GM12878 (cell line): ENCODE measurements around the gene TCN1. TPM values are rescaled to one million over a fixed set of nuclear protein-coding genes. Genes with fewer than 3 reads are reported as not detected.

Experiments used
- ATAC-seq: fragments of 200-7000 bp; cut with Tn5 transposase; 3 replicates; pipeline ENCODE4 v1.9.1; 2020; ENCODE audit warnings: mild to moderate bottlenecking, moderate library complexity
- BruUV-seq: library from RNA; stranded (reverse); fragments of 400-500 nt; replicated peaks from 2 replicates; lab custom pipeline; 2021; lab: Mats Ljungman, UMichigan
- CTCF ChIA-PET: fragments of 300-600 bp; sonication (Branson Sonifier 250); formaldehyde crosslinking; extraction: SDS; loops from one replicate; lab custom pipeline; 2021; ENCODE audit warnings: inconsistent platforms; lab: Yijun Ruan, JAX
- POLR2A ChIA-PET: fragments of 350-600 bp; formaldehyde crosslinking; extraction: SDS; loops from one replicate; lab custom pipeline; 2021; ENCODE audit warnings: inconsistent platforms; lab: Charles Lee
- RAD21 ChIA-PET: fragments of 300-600 bp; sonication (Branson Sonifier 250); formaldehyde crosslinking; loops from one replicate; lab custom pipeline; 2023; ENCODE audit warnings: antibody characterized with exemption; ENCODE audit not compliant: unreplicated experiment; lab: Charles Lee
- SMC1A ChIA-PET: fragments of 300-600 bp; sonication (Branson Sonifier 250); formaldehyde crosslinking; loops from one replicate; lab custom pipeline; 2023; ENCODE audit not compliant: unreplicated experiment, uncharacterized antibody; lab: Charles Lee
- DNase-seq: peaks from one replicate; pipeline ENCODE4 v3.0.0-alpha.2; 2011; ENCODE audit warnings: low read depth, low spot score
- FAIRE-seq: peaks from 3 replicates; lab custom pipeline; 2011; peaks lifted over from hg19 to GRCh38; lab: Jason Lieb, UNC
- H2AFZ ChIP-seq: 2 replicates; pipeline ENCODE4 v1.6.0; 2011; ENCODE audit warnings: low read depth, low read length, control low read depth; ENCODE audit not compliant: control insufficient read depth
- H3K27ac ChIP-seq: 2 replicates; pipeline ENCODE4 v1.5.1; 2011; ENCODE audit warnings: control low read depth; ENCODE audit not compliant: control insufficient read depth, insufficient read depth
- H3K27me3 ChIP-seq, 2 experiments: replicated peaks in 1 of 2; 2 replicates each; pipeline versions ENCODE4 v1.6.0 to v1.6.1; 2011; ENCODE audit warnings: low read length in 1 of 2; ENCODE audit not compliant: control insufficient read depth in 2 of 2, insufficient read depth in 2 of 2
- H3K36me3 ChIP-seq, 2 experiments: 2 replicates each; pipeline ENCODE4 v1.5.1; 2011; ENCODE audit warnings: low read length in 1 of 2; ENCODE audit not compliant: control insufficient read depth in 2 of 2, insufficient read depth in 2 of 2
- H3K4me1 ChIP-seq: 2 replicates; pipeline ENCODE4 v1.6.1; 2011; ENCODE audit warnings: mild to moderate bottlenecking, low read length, moderate library complexity, mixed read lengths; ENCODE audit not compliant: control insufficient read depth, insufficient read depth
- H3K4me2 ChIP-seq: 2 replicates; pipeline ENCODE4 v1.6.0; 2011; ENCODE audit warnings: control low read depth; ENCODE audit not compliant: control insufficient read depth, insufficient read depth
- H3K4me3 ChIP-seq: fragments of 200-600 bp; sonication (generic); 2 replicates; pipeline ENCODE4 v1.5.1; 2016
- H3K79me2 ChIP-seq: 2 replicates; pipeline ENCODE4 v1.6.0; 2011; ENCODE audit warnings: low read length; ENCODE audit not compliant: control insufficient read depth, insufficient read depth
- H3K9ac ChIP-seq: 2 replicates; pipeline ENCODE4 v1.8.0; 2011; ENCODE audit warnings: low read length, control low read depth, mixed read lengths; ENCODE audit not compliant: control insufficient read depth, insufficient read depth
- H3K9me3 ChIP-seq: replicated peaks from 3 replicates; pipeline ENCODE4 v1.5.1; 2011; ENCODE audit warnings: mild to moderate bottlenecking, low read length; ENCODE audit not compliant: control insufficient read depth, insufficient read depth
- H4K20me1 ChIP-seq: 2 replicates; pipeline ENCODE4 v1.6.0; 2011; ENCODE audit not compliant: control insufficient read depth, insufficient read depth
- BCLAF1 ChIP-seq: fragments of 450-650 bp; IDR thresholded peaks from 2 replicates; pipeline ENCODE4 v1.6.1; 2017; ENCODE audit warnings: antibody characterized with exemption, mild to moderate bottlenecking, moderate library complexity
- BRCA1 ChIP-seq: IDR thresholded peaks from 2 replicates; pipeline ENCODE4 v1.6.1; 2011; ENCODE audit warnings: low read depth, low read length, improper control_type of control experiment
- EZH2 ChIP-seq: IDR thresholded peaks from 2 replicates; pipeline ENCODE4 v1.6.1; 2012; ENCODE audit warnings: low read depth, mild to moderate bottlenecking, control low read depth, inconsistent platforms, low read length, borderline replicate concordance; ENCODE audit not compliant: control insufficient read depth
- KDM1A ChIP-seq: fragments of 200-600 bp; sonication (generic); IDR thresholded peaks from 2 replicates; pipeline ENCODE4 v1.6.1; 2016; ENCODE audit warnings: borderline replicate concordance
- MTA2 ChIP-seq: fragments of 450-650 bp; IDR thresholded peaks from 2 replicates; pipeline ENCODE4 v1.6.1; 2016; ENCODE audit warnings: low read depth, mild to moderate bottlenecking, moderate library complexity
- NFYA ChIP-seq: IDR thresholded peaks from 2 replicates; pipeline ENCODE4 v1.6.1; 2011; ENCODE audit warnings: low read depth, mild to moderate bottlenecking, low read length, improper control_type of control experiment, borderline replicate concordance
- NFYB ChIP-seq: IDR thresholded peaks from 2 replicates; pipeline ENCODE4 v1.6.1; 2011; ENCODE audit warnings: low read depth, mild to moderate bottlenecking, low read length, improper control_type of control experiment, moderate library complexity; ENCODE audit not compliant: insufficient read depth
- NKRF ChIP-seq: fragments of 450-650 bp; conservative IDR thresholded peaks from 2 replicates; pipeline ENCODE4 v1.6.1; 2017; ENCODE audit warnings: mild to moderate bottlenecking, moderate library complexity
- PKNOX1 ChIP-seq: fragments of 450-650 bp; IDR thresholded peaks from 2 replicates; pipeline ENCODE4 v1.6.1; 2016; ENCODE audit warnings: mild to moderate bottlenecking
- POLR2AphosphoS2 ChIP-seq: IDR thresholded peaks from 2 replicates; pipeline ENCODE4 v1.6.1; 2011; ENCODE audit warnings: low read depth, mild to moderate bottlenecking, low read length, improper control_type of control experiment, moderate library complexity
- RCOR1 ChIP-seq: conservative IDR thresholded peaks from 2 replicates; pipeline ENCODE4 v1.6.1; 2012; ENCODE audit warnings: low read depth, low read length, improper control_type of control experiment
- SIN3A ChIP-seq: IDR thresholded peaks from 2 replicates; pipeline ENCODE4 v1.6.1; 2012; ENCODE audit warnings: low read depth, low read length, improper control_type of control experiment
- SIX5 ChIP-seq: IDR thresholded peaks from 2 replicates; pipeline ENCODE4 v1.6.1; 2011; ENCODE audit warnings: mild to moderate bottlenecking, low read depth, low read length, moderate library complexity; ENCODE audit not compliant: severe bottlenecking
- SREBF2 ChIP-seq: IDR thresholded peaks from 2 replicates; pipeline ENCODE4 v1.6.1; 2012; ENCODE audit warnings: mild to moderate bottlenecking, low read length
- SUPT20H ChIP-seq: IDR thresholded peaks from 2 replicates; pipeline ENCODE4 v1.6.1; 2011; ENCODE audit warnings: low read depth, mild to moderate bottlenecking, low read length, moderate library complexity, borderline replicate concordance; ENCODE audit not compliant: control insufficient read depth
- TARDBP ChIP-seq: IDR thresholded peaks from 2 replicates; pipeline ENCODE4 v1.6.1; 2016; ENCODE audit warnings: borderline replicate concordance
- USF1 ChIP-seq: IDR thresholded peaks from 2 replicates; pipeline ENCODE4 v1.6.1; 2011; ENCODE audit warnings: borderline replicate concordance, low read depth, mild to moderate bottlenecking, moderate library complexity, mixed read lengths, low read length; ENCODE audit not compliant: insufficient read depth; ENCODE audit errors: extremely low read length
- WGBS: methylation state at CpG from one replicate; pipeline ENCODE4 v1.1.6; 2016; ENCODE audit warnings: low lambda C conversion rate; ENCODE audit not compliant: insufficient replicate concordance, insufficient coverage; ENCODE audit errors: missing lambda C conversion rate; 5-methylcytosine and 5-hydroxymethylcytosine counted together
- in situ Hi-C: fragments of 300-500 bp; cut with MboI; formaldehyde crosslinking; loops from 9 replicates; pipeline ENCODE4 v1.14.3; 2018; ENCODE audit warnings: mixed read lengths
- intact Hi-C: fragments of 100-400 bp; cut with micrococcal nuclease; formaldehyde crosslinking; loops from one replicate; pipeline ENCODE4 v1.14.2; 2022; ENCODE audit not compliant: unreplicated experiment
- polyA plus RNA-seq, 11 experiments: library from polyadenylated mRNA; depleted of rRNA in 4 of 11; unstranded in 6 of 11; stranded (reverse) in 5 of 11; fragments of >200 nt; fragmentation: Nextera tagmentation in 4 of 11; fragmentation: Illumina TruSeq in 1 of 11; extraction: Ambion mirVana in 4 of 11; extraction: Trizol in 1 of 11; gene quantifications; 1 replicate in 1 of 11; 2 replicates in 10 of 11; pipeline versions ENCODE4 v1.2.1 to v1.2.3, GENCODE V29; 2011 to 2016; ENCODE audit warnings: inconsistent platforms in 2 of 11, missing spikeins in 2 of 11, low read depth in 1 of 11
- total RNA-seq, 4 experiments: library from RNA; depleted of rRNA in 3 of 4; stranded (reverse); fragments of >200 nt in 3 of 4; fragmentation: Illumina TruSeq in 1 of 4; extraction: Trizol in 1 of 4; gene quantifications; 2 replicates each; pipeline versions ENCODE4 v1.2.1 to v1.2.3, GENCODE V29; 2013 to 2021

Gene TCN1
- total and polyA plus RNA-seq, 10 of the 15 experiments (the other 5 are each of a cell fraction or from before 2014, with no cell fraction given), result not detected

- TF ChIP-seq SUPT20H, result no peak
- no peak for TF ChIP-seq MTA2
- TF ChIP-seq PKNOX1, result no peak
- no peak for TF ChIP-seq SIN3A
- no peak for TF ChIP-seq EZH2
- TF ChIP-seq NFYB, result no peak
- TF ChIP-seq NKRF, result no peak
These were observed 13.3 kb upstream of the TCN1 start (continued) for GRCh38 chr11:59879567-59879966.

- Histone ChIP-seq H3K79me2 (no peaks in the 10 kb centered on the region), H3K9ac (no peak within 1 kb of the TSS), H3K36me3 (no peaks in the 10 kb centered on the region), H4K20me1 (no peaks in the 10 kb centered on the region), H3K4me2 (no peak within 1 kb of the TSS), H3K27ac (no peak within 1 kb of the TSS), H3K4me3 (no peak within 1 kb of the TSS), H2AFZ (no peak within 1 kb of the TSS), H3K4me1 (no peaks in the 10 kb centered on the region), H3K27me3 (no peaks in the 10 kb centered on the region), H3K9me3 (no peaks in the 10 kb centered on the region)
- BruUV-seq, result no TSS peak
- ChIA-PET POLR2A (no interaction called here), CTCF (no interaction called here), SMC1A (no interaction called here), RAD21 (no interaction called here)
- intact Hi-C loops (no loop called here), in situ Hi-C loops (no loop called here)
- ATAC-seq, result no peak
- FAIRE-seq, result no peak
- WGBS, result 46% methylated on average over 5 of the region's 5 CpGs
- no peak for DNase-seq
- TF ChIP-seq POLR2AphosphoS2 (no peak), SIX5 (no peak), KDM1A (no peak), RCOR1 (no peak), BRCA1 (no peak), SREBF2 (no peak), NFYA (no peak), USF1 (no peak), TARDBP (no peak), BCLAF1 (no peak)
These were observed 12.3 kb upstream of the TCN1 start, which contains the start of gene OOSP3 for GRCh38 chr11:59878575-59878974. Gene OOSP3 (plus strand): TSS chr11:59878782. CDS start chr11:59878809, 27 bp downstream.
